ENCODE measurements around the gene PLEKHG1.

PLEKHG1 gene

DNA sequence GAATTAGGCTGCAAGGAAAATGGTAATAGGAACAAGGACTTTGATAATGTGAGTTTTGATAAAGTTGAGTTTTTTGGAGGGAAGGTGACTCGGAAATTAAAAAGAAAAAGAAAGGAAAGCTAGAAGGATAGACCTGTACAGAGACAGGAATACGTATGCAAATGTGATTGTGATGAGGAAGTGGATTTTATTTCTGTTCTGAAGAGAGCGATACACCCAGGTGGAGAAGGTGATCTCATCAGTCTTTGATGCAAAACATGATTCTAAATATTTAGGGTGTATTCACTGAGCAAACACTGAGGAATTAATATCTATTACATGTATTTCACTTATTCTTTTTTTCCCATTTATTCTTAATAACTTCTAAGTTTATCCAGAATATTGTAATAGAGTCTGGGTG is 9.2 kb upstream of the PLEKHG1 start:
- DNase-seq: no peak

DNA sequence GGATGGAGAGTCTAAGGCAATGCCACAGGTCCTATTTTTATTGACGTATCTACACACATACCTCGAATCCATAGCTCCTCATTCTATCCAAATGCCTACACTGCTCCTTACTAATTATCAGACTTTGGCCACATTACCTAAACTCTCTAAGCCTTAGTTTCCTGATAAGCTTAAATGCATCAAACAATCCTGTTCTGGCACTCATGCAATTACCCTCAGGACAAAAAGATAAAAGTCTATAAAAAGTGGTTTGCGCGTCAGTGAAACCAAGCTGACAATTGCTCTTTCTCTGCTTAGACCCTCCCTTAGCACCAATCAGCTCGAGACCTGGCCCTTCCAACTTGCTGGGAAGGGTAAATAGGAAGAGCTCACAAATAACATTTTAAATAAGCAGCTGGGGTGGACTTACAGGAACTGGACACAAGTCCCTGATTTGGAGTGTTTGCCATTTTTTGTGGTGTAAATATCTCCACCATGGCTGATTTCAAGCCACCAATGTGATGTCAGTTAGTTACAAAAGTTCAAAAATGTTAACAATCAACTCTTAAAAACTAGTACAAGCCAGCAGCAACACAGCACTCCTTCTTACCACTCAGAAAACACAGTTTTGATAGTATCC is 7.2 kb upstream of the PLEKHG1 start:
- no peak for DNase-seq

DNA sequence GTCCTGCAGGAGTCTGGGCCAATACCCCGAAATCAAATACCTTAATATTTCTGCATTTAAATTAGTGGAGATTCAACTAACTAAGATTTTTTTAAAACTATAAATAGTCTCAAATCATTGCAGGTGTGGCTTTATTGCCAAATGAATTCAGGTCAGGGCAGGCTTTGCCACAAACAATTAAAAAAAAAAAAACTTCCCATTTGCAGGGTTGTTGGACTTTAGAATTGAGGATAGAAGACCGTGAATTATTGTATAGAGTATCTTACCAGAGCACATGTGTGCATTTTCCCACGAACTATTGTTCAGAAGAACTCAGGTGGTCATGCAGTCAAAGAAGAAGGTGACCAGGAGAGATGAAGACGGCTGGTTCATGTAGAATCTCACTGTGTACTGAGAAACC is 6.6 kb upstream of the PLEKHG1 start:
- no peak for DNase-seq

DNA sequence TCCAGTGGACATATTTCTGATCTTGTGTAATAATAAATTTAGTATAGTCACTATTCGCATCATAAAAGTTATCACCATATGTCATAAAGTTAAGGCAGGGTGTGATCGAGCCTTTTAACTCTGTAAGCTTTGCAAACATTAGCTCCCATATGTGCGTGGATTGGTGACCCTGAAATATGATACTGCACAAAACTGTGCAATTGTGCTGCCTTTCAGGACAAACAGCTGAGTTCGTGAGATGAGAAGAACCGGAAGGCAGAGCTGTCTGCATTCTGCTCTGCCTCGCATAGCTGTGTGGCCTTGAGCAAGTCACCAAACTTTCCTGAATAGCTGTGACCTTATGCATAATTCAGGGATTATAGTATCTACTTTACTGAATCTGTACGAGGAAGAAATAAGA is 3.2 kb upstream of the PLEKHG1 start:
- DNase-seq: no peak

DNA sequence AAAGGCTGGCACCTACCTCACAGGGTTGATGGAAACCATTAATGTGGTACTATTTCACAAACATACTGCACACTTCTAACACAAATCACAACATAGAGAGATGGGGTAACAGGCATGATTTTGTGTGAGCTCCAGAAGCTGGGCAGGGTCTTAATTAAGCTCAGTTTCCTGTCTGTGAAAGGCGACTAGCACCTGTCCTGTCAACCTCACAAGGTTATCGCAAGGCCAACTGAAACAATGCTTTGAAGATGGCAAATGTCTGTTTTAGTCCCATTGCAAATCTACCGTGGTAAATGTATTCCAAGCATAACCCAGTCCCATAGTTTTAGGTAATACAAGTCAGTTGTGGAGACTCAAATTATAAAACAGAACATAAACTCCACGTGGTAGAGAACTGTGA is 1.3 kb upstream of the PLEKHG1 start:
- DNase-seq: no peak

DNA sequence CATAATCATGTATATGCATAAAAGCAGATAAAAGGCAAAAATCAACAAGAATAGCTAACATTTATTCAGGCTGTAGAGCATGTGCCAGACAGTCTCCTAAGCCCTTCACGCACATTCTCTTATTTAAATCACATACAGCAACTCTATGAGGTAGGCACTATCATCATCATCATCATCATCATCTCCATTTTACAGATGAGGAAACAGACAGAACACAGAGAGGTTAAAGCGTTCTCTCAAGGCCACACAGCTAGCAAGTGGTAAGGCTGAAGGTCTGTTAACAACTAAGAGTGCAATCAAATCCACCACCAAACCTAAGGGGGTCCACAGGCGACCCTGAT is 857 bp upstream of the PLEKHG1 start:
- no peak for DNase-seq

DNA sequence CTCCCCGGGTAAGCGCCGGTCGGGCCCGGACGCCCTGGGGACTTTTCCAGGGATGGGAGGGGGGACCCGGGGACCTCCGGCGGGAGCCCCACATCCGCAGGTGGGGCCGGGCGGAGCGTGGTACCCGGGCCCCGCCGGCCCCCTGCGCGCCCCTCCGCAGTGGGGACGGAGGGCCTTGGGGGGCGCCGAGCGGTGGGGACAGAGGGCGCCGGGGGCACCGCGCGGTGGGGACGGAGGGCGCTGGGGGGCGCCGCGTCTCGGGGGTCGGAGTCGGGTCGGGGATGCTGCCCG is 270 bp downstream of the PLEKHG1 start:
- DNase-seq: no peak

DNA sequence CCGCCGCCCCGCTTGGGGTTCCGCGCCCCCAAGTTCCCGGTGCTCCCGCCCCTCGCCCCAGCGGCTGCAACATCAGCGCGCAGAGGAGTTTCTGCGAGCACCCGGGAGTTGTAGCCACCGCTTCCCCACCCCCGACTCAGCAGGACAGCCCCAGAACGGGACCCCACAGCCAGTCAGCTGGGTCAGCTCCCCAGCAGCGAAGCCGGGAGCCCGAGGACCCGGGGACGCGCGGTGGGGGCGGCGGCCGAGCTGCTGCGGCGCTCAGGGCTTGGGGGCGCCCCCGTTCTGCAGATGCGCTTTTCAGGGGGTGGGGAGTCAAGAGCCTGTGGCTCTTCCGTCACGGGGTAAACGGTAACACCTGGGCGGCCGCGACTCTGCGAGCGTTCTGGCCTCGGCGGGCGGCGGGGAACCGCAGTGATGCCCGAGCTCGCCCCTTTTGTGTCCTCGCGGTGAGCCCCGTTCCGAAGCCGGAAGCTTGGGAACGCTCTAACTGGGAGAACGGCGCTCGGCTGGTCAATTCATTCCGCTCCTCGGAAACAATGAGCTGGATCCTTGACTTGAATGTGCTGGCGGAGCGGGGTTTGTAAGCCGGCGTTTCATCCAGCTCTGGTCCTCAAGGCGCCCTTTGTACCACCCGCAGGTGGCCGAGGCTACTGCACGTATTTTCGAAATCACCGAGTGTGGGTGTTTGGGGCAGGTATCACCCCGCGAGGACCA is 774 bp downstream of the PLEKHG1 start:
- DNase-seq: peak; percentile 64

DNA sequence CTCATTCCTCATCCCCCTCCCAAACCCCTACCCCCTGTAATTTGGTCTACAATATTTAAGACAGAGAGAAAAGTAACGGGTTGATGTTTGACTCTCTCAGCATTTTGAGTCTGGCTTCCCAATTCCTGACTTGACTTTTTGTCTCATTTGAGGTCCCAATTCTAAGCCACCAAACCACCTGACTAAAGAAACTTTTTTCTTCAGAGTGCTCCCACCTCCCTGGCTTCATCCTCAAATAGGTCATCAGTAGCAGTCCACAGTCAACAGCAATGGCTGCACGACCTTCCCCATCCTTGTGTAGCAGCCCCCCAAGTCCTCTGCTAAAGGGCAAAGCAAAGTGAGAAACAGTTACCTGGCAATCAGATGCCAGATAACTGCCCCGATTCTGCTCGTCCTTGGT is 1.8 kb downstream of the PLEKHG1 start:
- no peak for DNase-seq

DNA sequence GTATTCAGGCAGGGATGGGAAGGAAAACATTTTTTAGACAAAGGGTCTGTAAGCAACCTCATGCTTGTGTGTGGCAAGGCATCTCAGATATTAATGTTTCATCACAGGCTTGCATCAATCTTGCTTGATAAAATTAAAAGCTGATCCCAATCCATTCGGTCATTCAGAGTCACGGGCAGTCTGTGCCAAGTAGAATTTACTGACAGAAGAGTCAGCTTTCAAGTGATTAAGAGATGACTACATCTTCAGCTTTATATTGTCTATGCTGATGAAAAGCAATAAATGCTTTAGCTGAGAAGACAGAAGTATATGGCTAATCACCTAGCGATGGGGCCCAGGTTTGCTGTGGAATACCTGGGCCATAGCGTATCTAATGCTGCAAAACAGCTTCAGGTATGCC is 3.5 kb downstream of the PLEKHG1 start:
- DNase-seq: no peak

DNA sequence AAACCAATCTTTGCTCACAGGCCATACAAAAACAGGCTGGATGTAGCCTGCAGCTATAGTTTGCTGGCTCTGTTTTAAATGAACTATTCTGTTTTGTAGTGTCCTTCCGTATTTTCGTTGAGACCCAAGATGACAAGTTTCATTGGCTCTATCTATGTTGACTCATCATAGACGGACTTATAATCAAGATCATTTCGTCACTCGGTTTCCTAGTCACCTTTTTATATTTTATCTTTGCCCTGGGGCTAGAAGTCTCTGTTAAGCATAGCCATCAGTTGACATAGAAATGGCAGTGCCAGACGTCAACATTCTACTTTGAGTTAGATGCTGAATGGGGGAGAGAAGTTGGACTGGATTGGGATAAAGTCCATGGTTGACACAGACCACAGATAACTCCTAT is 4.8 kb downstream of the PLEKHG1 start:
- DNase-seq: no peak

DNA sequence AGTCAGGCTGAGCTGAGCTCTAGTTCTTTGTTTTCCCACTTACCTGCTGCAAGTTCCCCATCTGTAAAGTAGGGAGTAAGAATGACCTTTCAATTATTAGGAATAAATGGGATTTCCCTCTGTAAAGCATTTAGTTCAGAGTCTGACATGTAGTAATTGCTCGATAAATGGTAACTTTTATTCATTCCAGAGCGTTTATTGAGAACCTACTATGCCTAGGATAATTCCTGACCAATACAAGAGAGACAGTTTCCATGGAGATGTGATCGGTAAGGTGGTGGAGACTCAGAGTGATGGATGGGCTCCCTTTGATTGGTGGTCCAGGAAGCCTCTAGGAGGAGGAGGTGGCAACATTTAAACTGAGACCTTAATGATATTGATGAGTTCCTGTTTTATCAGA is 5.6 kb downstream of the PLEKHG1 start:
- DNase-seq: no peak

DNA sequence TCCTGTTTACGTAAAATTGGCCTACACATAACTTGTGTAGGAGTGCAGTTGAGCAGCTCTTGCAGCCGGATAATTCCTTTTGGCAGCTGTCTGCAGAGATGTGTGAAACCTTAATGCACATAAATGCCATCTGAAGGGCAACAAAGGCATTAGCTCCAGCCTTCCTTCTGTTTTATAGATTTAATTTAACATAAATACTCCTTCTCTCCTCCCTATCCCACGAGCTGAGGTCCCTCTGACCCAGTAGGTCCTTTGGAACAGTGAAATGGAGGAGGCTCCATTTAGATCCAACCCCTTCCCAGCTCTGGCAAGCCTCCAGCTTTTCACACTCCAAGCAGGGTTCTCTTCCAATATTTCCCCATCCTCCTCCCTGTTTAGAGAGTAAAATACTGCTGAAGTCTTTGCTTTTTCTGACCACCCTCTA is 6.5 kb downstream of the PLEKHG1 start:
- DNase-seq: no peak

DNA sequence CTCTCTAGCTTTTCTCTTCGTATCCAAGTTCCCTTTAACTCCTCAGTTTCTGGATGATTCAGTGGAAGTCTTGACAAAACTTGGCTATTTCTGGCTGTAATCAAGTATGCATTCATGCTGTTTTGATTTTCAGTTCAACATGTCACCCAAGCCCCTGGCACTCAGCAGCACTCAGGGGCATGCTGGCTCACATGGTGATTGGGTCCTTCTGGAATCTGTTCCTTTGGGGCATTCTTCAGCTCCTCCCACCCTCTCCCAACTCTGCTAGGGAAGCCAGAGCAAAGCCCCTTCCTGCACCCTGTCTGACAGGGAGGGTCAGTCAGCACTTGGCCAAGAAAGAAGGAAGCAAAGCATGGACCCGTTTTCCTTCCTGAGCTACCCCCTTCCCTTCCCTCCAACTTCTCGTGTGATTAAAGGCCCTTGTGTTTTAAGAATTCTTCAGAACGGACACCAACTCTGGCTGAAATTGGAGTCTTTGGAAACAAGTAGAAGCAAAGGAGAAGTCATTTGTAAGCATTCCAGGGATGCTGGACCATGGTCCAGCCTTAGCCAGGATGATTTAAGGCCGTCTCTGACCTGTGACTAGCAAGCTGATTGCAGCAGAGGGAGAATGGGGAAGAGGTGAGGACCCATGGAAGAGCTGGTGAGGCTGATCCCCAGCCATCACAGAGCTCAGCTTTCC is 7.1 kb downstream of the PLEKHG1 start:
- DNase-seq: no peak

DNA sequence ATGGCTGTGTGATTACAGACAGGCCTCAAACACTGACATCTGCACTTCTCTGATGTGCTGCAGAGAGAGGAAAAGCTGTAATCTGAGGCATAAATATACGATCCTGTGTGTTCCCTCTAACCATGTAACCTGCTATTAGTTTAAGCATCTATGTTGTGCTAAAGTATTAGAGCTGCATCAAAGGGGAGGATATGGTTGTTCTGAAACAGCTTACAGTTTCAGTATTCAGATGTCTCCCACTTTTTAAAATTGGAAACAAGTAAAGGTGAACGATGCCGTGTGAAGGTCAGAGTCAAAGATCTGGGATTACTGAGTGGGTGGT is 7.6 kb downstream of the PLEKHG1 start:
- DNase-seq: no peak

DNA sequence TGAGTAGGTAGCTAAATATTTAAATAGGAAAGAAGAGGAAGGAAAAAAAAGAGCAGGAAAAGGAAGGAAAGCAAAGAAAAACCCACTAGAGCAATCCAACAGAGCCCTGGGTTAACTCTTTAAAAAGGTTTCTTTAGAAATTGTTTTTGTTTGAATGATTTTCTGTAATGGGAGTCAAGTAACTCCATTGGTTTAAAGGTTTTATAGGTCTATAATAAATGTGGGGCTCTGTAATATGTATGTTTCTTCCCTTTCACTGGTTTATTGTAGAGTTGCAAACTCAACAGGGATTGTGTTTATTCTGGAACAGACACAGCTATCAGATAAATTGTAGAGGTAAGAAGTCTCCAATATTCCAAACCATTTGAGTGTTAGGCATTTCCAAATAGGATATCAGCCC is 10.9 kb downstream of the PLEKHG1 start:
- DNase-seq: no peak

DNA sequence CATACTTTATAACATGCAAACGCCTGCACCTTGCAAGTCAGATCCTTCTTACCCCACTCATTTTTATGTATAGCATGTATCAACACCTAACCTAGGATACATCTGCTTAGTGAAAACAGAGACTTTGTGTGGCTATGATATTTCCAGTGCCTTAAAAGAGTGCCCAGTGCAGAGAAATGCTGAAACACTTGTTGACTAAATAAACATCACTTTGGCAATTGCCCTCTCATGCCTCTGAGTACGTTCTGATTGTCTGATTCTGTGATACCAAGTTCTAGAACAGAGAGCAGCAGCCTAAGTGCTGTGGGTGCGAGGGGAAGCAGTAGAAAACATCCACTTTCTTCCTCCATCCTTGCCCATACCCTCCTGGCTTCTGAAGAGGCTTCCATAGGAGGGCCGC is 13.6 kb downstream of the PLEKHG1 start:
- DNase-seq: no peak

DNA sequence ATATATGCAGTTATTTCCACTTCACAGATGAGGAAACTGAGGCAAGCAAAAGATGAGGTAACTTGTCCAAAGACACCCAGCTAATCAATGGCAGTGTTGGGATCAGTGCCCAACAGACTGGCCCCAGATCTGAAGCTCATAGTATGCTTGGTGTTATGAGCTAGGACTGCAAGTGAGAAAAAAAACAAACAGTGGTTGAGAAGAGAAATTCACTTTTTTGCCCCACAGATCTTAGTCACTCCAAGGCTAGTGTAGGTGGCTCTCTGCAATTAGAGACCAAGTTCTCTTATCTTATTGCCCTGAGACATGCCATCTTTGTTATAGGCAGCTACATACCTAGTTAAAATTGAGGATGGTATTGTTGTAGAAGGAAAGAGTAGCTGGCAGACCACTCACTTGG is 16.3 kb downstream of the PLEKHG1 start:
- DNase-seq: no peak

DNA sequence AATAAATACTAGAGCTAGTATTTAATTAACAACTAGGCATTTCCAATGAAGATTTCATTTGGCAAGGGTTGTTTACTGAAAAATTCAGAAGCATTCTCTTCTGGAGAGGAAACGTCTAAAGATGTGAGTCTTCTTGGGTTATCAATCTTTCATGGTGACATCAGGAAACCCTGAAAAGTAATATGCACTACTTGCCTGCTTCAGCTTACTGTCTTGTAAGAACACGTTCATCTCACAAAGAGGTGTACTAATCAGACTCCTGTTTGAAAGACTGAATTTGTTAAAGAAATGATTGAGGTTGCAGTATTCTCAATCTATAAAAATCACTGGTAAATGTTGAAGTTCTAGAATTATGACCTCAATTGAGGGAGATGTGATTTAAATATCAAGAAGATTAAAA is 16.9 kb downstream of the PLEKHG1 start:
- DNase-seq: no peak

DNA sequence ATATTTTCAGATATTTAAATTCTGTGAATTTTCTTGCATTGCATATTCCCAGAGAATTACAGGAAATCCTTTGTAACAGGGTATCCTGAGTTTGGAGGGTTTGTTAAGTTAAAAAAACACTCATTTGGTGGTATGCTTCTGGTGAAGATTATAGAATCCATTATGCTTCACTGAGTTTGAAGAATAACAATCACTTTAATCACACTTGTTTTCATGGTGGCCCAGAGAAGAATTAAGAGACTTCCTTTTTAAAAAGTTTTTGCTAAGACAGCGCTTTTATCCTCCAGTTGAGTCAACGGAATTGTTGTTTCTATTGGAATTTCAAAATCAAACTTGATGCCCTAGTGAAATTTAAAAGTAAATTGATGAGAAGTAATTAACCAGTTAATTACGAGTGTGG is 17.4 kb downstream of the PLEKHG1 start:
- no peak for DNase-seq

DNA sequence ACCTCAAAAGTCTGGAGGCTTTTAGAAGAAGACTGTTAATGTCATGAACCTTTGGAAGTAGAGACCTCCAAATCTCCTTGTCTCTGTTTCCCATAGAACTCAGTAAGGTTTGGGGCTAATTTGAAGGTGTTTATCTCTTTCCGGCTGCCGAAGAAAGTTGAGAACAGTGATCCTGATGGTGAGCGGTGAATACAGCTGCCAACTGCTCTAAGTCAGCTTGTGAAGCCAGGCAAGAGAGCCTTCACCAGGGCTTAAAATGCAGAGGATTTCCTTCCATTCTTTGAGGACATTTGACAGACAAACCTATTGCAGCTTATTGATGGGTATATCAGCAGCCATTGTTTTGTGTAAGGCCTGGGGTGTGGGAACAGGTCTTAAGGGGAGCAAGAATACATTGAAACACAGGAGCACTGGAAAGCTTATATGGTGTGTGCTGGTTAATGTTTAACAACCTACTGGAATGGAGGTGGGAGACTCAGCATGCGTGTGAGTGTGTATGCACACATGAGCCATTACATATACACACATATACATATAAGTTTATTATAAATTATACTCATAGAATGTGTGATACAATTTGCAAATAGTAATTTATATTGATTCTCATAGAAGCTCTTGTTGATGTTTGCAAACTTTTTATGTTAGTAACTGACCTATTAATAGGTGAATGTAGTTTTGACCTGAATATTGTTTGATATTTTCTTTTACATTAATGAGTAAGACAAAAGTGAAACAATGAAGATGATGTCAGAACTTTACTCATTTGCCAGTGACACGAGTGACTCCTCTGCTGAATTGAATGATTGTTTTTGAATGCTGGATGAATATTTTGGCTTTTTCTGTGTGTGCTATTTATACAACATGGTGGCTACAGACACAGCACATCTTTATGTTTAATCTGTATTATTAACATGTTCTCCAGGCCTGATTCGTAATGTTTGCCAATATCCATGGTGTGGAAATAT is 18.1 kb downstream of the PLEKHG1 start:
- DNase-seq: no peak

DNA sequence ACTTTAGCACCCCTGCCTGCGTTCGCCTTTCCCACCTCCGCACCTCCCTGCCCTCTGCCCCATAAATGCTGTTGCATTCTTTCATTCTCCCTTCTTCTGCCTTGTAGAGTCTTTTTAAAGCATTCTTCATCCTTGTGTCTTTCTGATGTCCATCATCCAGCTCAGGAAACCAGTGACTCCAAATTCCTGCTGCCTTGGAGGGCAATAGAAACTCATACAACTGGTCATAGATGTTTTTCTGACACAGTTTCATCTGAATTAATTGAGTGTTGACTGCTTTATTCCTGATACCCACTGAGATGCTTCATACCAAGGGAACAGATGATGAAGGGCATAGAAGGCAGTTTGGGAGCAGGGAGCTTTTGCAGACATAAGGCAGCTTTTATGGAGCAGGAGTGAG is 19.6 kb downstream of the PLEKHG1 start:
- no peak for DNase-seq

DNA sequence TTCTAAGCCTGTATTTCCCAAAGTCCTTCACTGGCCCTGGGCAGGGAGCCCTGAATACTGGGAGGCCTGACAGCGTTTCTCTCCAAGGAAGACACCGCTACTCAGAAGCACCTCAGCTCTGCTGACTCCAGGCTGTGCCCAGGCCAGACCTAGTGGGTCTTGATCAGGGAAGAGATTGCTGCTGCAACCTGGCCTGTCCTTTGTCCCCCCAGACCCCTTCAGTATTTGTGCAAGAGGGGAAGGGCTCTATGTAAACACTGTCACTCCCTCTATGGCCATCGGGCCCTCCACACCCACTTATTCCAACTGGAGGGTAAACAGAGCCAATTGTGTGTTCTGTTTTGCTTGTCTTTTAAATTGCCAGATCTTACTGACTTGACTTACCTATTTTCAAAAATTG is 20.6 kb downstream of the PLEKHG1 start:
- DNase-seq: no peak

DNA sequence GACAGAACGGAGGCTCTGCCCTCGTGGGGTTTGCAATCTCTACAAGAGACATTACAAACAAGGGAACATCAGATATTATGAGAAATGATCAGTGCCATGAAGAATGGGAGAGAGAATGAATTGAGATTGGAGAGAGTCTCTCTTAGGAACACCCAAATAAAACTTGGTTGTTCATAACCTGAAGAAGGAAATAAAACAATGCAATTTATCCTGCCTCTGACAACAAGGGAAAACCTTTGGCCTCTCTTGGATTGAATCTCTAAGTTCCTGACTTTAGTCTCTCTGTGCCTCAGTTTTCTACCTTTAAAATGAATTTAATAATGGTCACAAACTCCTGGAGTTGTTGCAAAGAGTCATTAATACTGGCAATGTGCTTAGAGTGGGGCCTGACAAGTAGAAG is 21.1 kb downstream of the PLEKHG1 start:
- DNase-seq: no peak
